Epithelial cell of esophagus (primary cell): ENCODE results near the gene CLTCL1.

ENCODE experiments used
- DNase-seq: peaks from one replicate; pipeline ENCODE4 v3.0.0; 2010; ENCODE audit warnings: low read depth
- H3K4me3 ChIP-seq: 2 replicates; pipeline ENCODE4 v1.5.1; 2011; ENCODE audit warnings: mild to moderate bottlenecking, low read length, control low read depth
- TF ChIP-seq, protein P1 (sequence below): IDR thresholded peaks from 2 replicates; pipeline ENCODE4 v1.5.1; 2011; ENCODE audit warnings: low read depth, mild to moderate bottlenecking, low read length, control low read depth, inconsistent platforms; ENCODE audit not compliant: insufficient read depth; ENCODE audit errors: missing control alignments

The CLTCL1 gene

DNA sequence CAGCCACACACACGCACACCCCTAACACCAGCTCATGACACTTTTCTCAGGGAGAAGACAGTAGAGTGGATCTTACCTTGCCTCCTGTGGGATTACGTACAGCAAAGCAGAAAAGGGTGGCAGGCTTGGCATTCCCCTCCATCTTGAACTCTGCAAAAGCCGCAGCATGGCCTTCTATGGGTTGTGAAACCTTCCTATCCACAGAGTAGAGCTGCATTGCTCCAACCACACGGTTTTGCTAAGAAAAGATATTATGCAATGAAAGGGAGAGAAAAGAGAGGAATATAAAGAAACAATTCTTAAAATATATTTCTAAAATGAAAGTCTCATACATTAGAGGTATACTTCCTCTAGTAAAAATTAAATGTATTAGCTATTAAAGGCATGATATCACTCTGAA lies 48.8 kb downstream of the CLTCL1 start:
- H3K4me3 ChIP-seq = no peak overlapping the region
- TF ChIP-seq, protein P1, sequence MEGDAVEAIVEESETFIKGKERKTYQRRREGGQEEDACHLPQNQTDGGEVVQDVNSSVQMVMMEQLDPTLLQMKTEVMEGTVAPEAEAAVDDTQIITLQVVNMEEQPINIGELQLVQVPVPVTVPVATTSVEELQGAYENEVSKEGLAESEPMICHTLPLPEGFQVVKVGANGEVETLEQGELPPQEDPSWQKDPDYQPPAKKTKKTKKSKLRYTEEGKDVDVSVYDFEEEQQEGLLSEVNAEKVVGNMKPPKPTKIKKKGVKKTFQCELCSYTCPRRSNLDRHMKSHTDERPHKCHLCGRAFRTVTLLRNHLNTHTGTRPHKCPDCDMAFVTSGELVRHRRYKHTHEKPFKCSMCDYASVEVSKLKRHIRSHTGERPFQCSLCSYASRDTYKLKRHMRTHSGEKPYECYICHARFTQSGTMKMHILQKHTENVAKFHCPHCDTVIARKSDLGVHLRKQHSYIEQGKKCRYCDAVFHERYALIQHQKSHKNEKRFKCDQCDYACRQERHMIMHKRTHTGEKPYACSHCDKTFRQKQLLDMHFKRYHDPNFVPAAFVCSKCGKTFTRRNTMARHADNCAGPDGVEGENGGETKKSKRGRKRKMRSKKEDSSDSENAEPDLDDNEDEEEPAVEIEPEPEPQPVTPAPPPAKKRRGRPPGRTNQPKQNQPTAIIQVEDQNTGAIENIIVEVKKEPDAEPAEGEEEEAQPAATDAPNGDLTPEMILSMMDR = no peak
- DNase-seq = no peak

DNA sequence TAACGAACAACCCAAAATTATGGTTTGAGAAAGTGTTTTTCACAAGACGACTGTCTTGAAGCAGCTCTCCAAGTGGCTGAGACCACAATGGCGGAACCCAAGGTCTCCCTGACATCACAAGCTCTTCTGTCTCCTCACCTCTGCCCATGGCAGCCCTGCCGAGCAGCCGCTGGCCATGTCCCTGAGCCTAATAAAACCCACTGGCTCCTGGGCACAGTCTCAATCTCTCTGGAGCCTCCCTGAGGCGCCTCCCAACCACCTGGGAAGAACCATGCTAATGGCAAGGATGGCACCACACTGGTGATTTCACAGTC lies 50.0 kb downstream of the CLTCL1 start:
- H3K4me3 ChIP-seq = no peak overlapping the region
- TF ChIP-seq, protein P1 = no peak
- no peak for DNase-seq

DNA sequence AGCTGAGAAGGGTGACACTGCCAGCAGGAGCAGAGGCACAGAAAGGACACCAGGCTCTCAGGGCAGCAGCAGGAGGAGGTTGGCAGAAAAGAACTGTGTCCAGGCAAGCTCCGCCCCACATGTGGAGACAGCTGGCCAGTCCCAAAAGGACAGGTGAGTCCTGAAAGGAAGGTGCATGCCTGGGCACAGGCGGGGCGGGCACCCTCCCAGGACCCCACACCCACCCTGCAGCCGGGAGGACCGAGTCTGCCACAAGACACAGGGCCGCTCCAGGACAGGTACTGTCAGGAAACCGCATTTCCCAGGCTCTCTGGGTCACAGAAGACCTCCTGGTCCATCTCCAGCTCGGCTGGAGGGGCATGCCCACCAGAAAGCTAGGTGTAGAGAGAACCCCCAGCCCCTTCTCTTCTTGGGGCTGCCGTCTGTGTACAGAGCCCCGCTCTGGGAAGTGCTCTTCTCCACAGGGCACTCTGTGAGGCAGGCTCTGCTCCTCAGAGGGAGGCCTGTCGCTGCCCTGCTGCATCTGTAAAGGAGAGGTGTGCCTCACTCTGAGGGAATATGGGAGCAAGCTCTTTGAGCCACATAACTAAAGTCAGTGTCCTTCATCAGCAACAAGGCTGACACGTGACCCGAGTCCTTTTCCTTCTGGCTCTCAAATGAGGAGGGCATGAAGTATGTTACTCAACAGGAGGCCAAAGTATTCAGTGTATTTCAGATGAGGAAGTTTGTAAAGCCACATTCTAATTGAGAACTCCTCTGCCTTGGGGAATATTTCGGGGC lies 50.5 kb downstream of the CLTCL1 start:
- H3K4me3 ChIP-seq = no peak overlapping the region
- TF ChIP-seq, protein P1 = no peak
- DNase-seq = no peak

DNA sequence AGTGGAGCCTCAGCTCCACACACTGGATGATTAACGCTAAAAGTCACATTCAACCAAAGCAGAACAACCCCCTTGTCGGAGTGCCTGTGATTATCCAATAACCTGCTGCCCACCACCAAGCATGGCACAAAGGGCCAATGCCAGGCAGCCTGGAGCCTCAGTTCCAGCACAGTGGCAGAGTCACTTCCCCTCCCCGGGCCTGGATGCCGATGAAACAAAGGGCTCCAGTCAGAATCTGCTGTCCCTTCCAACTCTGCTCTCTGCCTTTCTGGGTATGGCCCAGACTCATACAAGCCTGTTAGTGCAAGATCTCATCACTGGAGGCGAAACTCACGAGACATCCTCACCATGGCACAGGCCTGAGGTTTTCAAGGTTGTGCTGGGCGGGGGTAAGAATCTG lies 52.1 kb downstream of the CLTCL1 start:
- TF ChIP-seq, protein P1 = no peak
- H3K4me3 ChIP-seq = no peak overlapping the region
- no peak for DNase-seq

DNA sequence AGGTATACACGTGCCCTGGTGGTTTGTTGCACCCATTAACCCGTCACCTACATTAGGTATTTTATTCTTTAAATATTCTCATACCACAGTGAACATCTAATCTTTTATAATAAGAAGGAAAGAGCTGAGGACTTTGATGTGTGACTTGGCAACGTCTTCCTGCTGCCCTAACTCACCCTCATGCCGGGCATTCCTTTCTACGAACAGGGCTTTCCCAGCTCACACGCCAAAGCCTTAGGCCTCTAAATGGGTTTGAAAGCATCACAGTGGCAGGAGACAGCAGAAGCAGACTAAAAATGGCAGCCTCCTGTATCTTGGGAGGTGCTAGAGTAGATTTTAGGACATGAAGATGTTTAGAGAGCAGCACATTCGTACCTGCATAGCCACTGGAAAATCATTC lies 52.6 kb downstream of the CLTCL1 start:
- DNase-seq = no peak
- no peak overlapping the region for H3K4me3 ChIP-seq
- TF ChIP-seq, protein P1 = no peak

DNA sequence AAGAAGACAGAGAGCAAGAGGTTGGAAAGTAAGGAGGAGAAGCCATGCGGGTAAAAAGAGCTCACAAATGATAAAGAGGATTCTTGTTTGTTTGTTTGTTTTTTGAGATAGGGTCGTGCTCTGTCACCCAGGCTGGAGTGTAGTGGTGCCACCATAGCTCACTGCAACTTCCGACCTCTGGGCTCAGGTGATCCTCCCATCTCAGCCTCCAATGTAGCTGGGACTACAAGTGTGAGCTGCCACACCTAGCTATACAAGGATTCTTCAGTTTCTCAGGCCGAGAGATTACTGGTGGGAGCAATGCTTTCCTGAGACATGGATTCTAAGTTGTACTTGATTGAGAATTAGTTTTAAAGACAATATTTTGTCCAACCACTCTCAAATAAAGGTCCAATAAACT lies 55.6 kb downstream of the CLTCL1 start:
- TF ChIP-seq, protein P1 = no peak
- H3K4me3 ChIP-seq = no peak overlapping the region
- DNase-seq = no peak

DNA sequence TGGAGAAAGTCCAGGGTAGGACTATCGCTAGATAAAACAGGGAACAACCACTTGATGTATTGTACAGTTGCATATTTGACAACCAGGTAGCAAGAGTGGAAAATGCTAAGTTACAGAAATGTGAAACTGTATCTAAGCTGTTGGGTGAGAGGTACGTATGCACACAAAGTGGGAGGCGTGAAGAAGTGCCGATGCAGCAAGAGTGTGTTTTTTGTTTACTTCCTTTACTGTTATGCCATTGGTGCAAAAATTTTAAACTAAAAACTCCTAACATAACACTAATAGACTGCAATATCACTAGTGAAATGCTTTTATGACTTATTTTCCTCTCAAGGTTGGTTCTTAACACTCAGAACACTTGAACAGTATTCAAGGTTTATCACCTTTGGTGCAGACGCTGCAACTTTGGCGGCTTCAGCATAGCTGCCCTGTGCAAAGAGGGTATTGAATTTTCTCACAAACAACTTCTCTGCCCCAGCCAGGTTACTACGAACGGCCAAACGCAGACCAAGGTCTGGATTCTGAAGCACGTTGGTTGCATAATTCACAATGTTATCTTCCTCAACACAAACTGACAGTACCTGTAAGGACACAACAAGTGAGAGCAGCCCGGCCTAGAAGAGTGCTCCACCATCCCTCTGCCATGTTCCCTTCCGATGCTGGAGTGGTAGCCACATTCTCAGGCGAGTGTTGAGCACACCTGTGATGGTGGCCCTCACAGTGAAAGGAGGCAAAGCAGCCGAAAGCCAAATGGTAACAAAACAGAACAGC lies 57.2 kb downstream of the CLTCL1 start:
- H3K4me3 ChIP-seq = no peak overlapping the region
- DNase-seq = no peak
- TF ChIP-seq, protein P1 = no peak
